Measurements from ENCODE around the gene SMIM8. TPM values are rescaled to one million over a fixed set of nuclear protein-coding genes. Genes with fewer than 3 reads are reported as not detected.
A peak's percentile ranks its signal among the peaks of the same experiment; 100 is the strongest.

The SMIM8 gene
- total and polyA plus RNA-seq, 10 of the 15 experiments (the other 5 are each of a cell fraction or from before 2014, with no cell fraction given) = 6.2 to 45.8 (median 10.4) TPM

- TF ChIP-seq SRF (IDR thresholded peaks at IDR 0.05; ENCODE audit: low read depth in 2 of 2, low read length in 2 of 2) (0 out of 4 replicates have a peak, but pooled peaks of 1 of the 2 experiments have one; percentile 58), RFX5 (IDR thresholded peaks at IDR 0.05; ENCODE audit: low read depth, low read length) (no peak), JUND (IDR thresholded peaks at IDR 0.05; ENCODE audit: low read depth, low read length) (no peak), HDAC2 (IDR thresholded peaks at IDR 0.05) (no peak), MEF2B (IDR thresholded peaks at IDR 0.05; ENCODE audit: partially characterized antibody, poor library complexity, severe bottlenecking) (no peak), SREBF1 (IDR thresholded peaks at IDR 0.05; ENCODE audit: low read length) (no peak), TCF12 (IDR thresholded peaks at IDR 0.05; ENCODE audit: low read depth, low read length) (0 out of 2 replicates have a peak, but pooled peaks have one; percentile 15), PAX8 (IDR thresholded peaks at IDR 0.05) (no peak), ZNF217 (IDR thresholded peaks at IDR 0.05) (0 out of 2 replicates have a peak, but pooled peaks have one; percentile 38), ZNF687 (IDR thresholded peaks at IDR 0.05) (no peak), POLR2AphosphoS5 (IDR thresholded peaks at IDR 0.05; ENCODE audit: low read length) (peak; percentile 71; the same call in 1 of the 2 replicates), ZBTB4 (CRISPR knock-in tag; IDR thresholded peaks at IDR 0.05) (no peak), RAD51 (IDR thresholded peaks at IDR 0.05) (no peak), HSF1 (IDR thresholded peaks at IDR 0.05; ENCODE audit: low read depth, low read length) (no peak), MLLT1 (IDR thresholded peaks at IDR 0.05) (0 out of 2 replicates have a peak, but pooled peaks have one; percentile 24), RAD21 (IDR thresholded peaks at IDR 0.05; ENCODE audit: insufficient read depth, low read depth, low read length) (peak; percentile 34), STAT1 (conservative IDR thresholded peaks at IDR 0.05) (0 out of 2 replicates have a peak, but pooled peaks have one; percentile 53), HCFC1 (IDR thresholded peaks at IDR 0.05; ENCODE audit: low read length) (peak; percentile 63), DPF2 (IDR thresholded peaks at IDR 0.05) (peak; percentile 57; the same call in 1 of the 2 replicates), WRNIP1 (IDR thresholded peaks at IDR 0.05; ENCODE audit: borderline replicate concordance, low read depth, low read length) (no peak)
Observed at GRCh38 chr6:87322304-87323212, at the start of gene SMIM8 (continued).

Data from GM12878 (cell line).